Measurements from ENCODE around the gene MED1.

- TF ChIP-seq POLR2AphosphoS5 (IDR thresholded peaks at IDR 0.05) = no peak
- TF ChIP-seq CTCF (IDR thresholded peaks at IDR 0.05) = no peak
- no peak for TF ChIP-seq POLR2A (IDR thresholded peaks at IDR 0.05)
- no peak for TF ChIP-seq EP300 (IDR thresholded peaks at IDR 0.05)
These were observed 86.6 kb downstream of the MED1 start for GRCh38 chr17:39364236-39365025.

Measured in stomach (tissue), 4 donors.